Measurements from ENCODE around the gene DSCAML1. TPM values are rescaled to one million over a fixed set of nuclear protein-coding genes. Genes with fewer than 3 reads are reported as not detected.

Gene DSCAML1
- total and polyA plus RNA-seq, 2 of the 8 experiments (the other 6 are each of a cell fraction or from before 2014, with no cell fraction given): 0.19 to 0.24 TPM

DNA sequence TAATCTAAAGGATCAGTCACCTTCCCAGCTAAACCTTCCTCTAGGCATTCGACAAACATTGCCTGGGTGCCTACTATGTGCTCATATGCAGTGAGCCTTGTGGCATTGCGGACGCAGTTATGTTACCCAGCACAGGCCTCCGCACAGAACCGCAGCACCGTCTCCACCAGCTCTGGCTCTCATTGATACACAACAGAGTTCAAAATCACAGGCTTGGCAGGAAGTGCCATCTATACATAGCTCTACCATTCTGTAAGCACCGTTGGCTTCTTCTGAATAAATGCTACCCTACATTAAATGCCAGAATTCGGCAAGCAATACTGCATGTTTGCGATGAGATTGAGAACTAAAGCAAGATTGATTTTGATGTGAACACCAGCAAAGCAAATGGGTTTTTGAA is 31.0 kb downstream of the DSCAML1 start:
- Histone ChIP-seq H3K4me2 (ENCODE audit: insufficient read depth in 1 of 2, low read depth in 2 of 2, low read length in 2 of 2) (no peak overlapping the region), H4K20me1 (replicated peaks in 1 of 2; ENCODE audit: control insufficient read depth in 1 of 2, insufficient read depth in 2 of 2, low read length in 2 of 2) (no peaks in the 10 kb centered on the region), H3K36me3 (ENCODE audit: control insufficient read depth in 2 of 4, insufficient read depth in 4 of 4, low read length in 3 of 4) (no peaks in the 10 kb centered on the region), H2AK5ac (ENCODE audit: low read depth, low read length) (no peak overlapping the region), H3K23ac (ENCODE audit: insufficient read length) (no peak overlapping the region), H2BK20ac (ENCODE audit: low read length) (no peak overlapping the region), H2AFZ (ENCODE audit: low read length) (no peak overlapping the region), H3K27me3 (replicated peaks in 1 of 4; ENCODE audit: control insufficient read depth in 3 of 4, extremely low read depth in 1 of 4, insufficient read depth in 3 of 4, low read length in 3 of 4) (no peaks in the 10 kb centered on the region), H4K5ac (ENCODE audit: insufficient read length, low read depth, low read length) (no peak overlapping the region), H3K9ac (replicated peaks in 1 of 4; ENCODE audit: extremely low read depth in 1 of 4, low read depth in 3 of 4, low read length in 3 of 4) (no peak overlapping the region), H4K91ac (replicated peaks; ENCODE audit: insufficient read length, low read length) (no peak overlapping the region), H3K79me1 (ENCODE audit: low read depth, low read length) (no peaks in the 10 kb centered on the region), H2BK5ac (ENCODE audit: low read depth, low read length) (no peak overlapping the region), H3K9me3 (ENCODE audit: insufficient read depth in 2 of 2, low read depth in 1 of 2, low read length in 1 of 2) (no peaks in the 10 kb centered on the region), H3K27ac (ENCODE audit: low read depth, low read length) (no peak overlapping the region), H2BK120ac (replicated peaks; ENCODE audit: low read depth, low read length) (no peak overlapping the region), H3K23me2 (ENCODE audit: low read depth, low read length) (no peaks in the 10 kb centered on the region), H3K79me2 (ENCODE audit: control insufficient read depth in 1 of 2, insufficient read depth in 2 of 2, low read length in 2 of 2) (no peaks in the 10 kb centered on the region), H3K56ac (replicated peaks; ENCODE audit: insufficient read length, low read depth, low read length) (no peak overlapping the region), H4K8ac (ENCODE audit: extremely low read depth, insufficient read depth, low read length) (no peak overlapping the region), H2BK12ac (ENCODE audit: low read depth, low read length) (no peak overlapping the region), H3K4me1 (replicated peaks in 1 of 4; ENCODE audit: control insufficient read depth in 3 of 4, insufficient read depth in 4 of 4, low read length in 3 of 4) (peaks cover 0 to 6% (median 0%) of the 10 kb centered on the region in 4 experiments; a peak in 1 of 7 replicates), H3K4me3 (ENCODE audit: extremely low read depth in 1 of 4, insufficient read depth in 2 of 4, low read depth in 3 of 4, low read length in 4 of 4) (no peak overlapping the region), H3K4ac (replicated peaks; ENCODE audit: insufficient read length, low read depth, low read length) (no peak overlapping the region), H2BK15ac (ENCODE audit: low read length) (no peak overlapping the region), H3K18ac (ENCODE audit: extremely low read depth, low read length) (no peak overlapping the region), H3K14ac (ENCODE audit: insufficient read length) (no peak overlapping the region)
- DNase-seq (ENCODE audit: low read depth in 1 of 2, low spot score in 2 of 2): no peak
- WGBS, 2 experiments (ENCODE audit: extremely low coverage in 1 of 2, insufficient coverage in 1 of 2, insufficient read length in 1 of 2, insufficient replicate concordance in 2 of 2, low coverage in 1 of 2, low lambda C conversion rate in 2 of 2, missing lambda C conversion rate in 1 of 2): 93% methylated on average over 9 of the region's 9 CpGs; no CpG with 5 or more reads in 1 of the 2 experiments
- no peak for FAIRE-seq
- CTCF ChIA-PET (ENCODE audit: partially characterized antibody): interaction anchor here (1.3 to 1.5 kb wide), 2 partner anchors 42 to 322 kb away, joined by 3 to 6 read pairs; no protein-coding TSS in a partner anchor
- POLR2A ChIA-PET (ENCODE audit: partially characterized antibody): no interaction called here
- TF ChIP-seq KDM1A (IDR thresholded peaks at IDR 0.05; ENCODE audit: borderline replicate concordance, low read length) (no peak), SRF (IDR thresholded peaks at IDR 0.05; ENCODE audit: low read depth, low read length) (no peak), TCF12 (IDR thresholded peaks at IDR 0.05; ENCODE audit: low read depth, low read length) (no peak), BCL11A (IDR thresholded peaks at IDR 0.05; ENCODE audit: low read depth in 2 of 2, low read length in 2 of 2) (no peak), RBBP5 (IDR thresholded peaks at IDR 0.05; ENCODE audit: borderline replicate concordance, low read depth, low read length) (no peak), SAP30 (IDR thresholded peaks at IDR 0.05; ENCODE audit: insufficient read depth, insufficient replicate concordance, low read length) (no peak), CHD2 (IDR thresholded peaks at IDR 0.05; ENCODE audit: low read length) (no peak), CREB1 (IDR thresholded peaks at IDR 0.05) (no peak), MAFK (IDR thresholded peaks at IDR 0.05; ENCODE audit: low read depth, low read length) (no peak), TBP (IDR thresholded peaks at IDR 0.05; ENCODE audit: low read depth, low read length) (no peak), TAF7 (optimal IDR thresholded peaks at IDR 0.05; ENCODE audit: borderline replicate concordance, low read depth, low read length) (no peak)

Data from H1 (cell line).